Measurements from ENCODE around the gene CPZ. TPM values are rescaled to one million over a fixed set of nuclear protein-coding genes. Genes with fewer than 3 reads are reported as not detected.

The CPZ gene
- total RNA-seq, 2 experiments from 2014 or later = 0.21 to 0.23 TPM

- no peaks in the 10 kb centered on the region for H3K36me3 Mint-ChIP-seq (ENCODE audit: low read depth)
- peaks cover 12% of the 10 kb centered on the region for H3K27me3 Mint-ChIP-seq (ENCODE audit: low read depth)
- H3K9me3 Mint-ChIP-seq (ENCODE audit: insufficient read depth) = no peaks in the 10 kb centered on the region
- peaks cover 6% of the 10 kb centered on the region for H3K4me1 Mint-ChIP-seq (ENCODE audit: low read depth)
- CTCF ChIA-PET = no interaction called here
- DNase-seq = peak; percentile 45
- H3K4me3 Mint-ChIP-seq = no peak overlapping the region
- POLR2A ChIA-PET = no interaction called here
- no peak for ATAC-seq
- H3K27ac Mint-ChIP-seq = no peak overlapping the region
These were observed 1.8 kb downstream of the CPZ start for GRCh38 chr4:8594097-8595038.

- H3K27ac Mint-ChIP-seq = no peak overlapping the region
- ATAC-seq (no peak), DNase-seq (no peak)
- H3K27me3 Mint-ChIP-seq (ENCODE audit: low read depth) = peaks cover 12% of the 10 kb centered on the region
- POLR2A ChIA-PET = no interaction called here
- H3K36me3 Mint-ChIP-seq (ENCODE audit: low read depth) = no peaks in the 10 kb centered on the region
- CTCF ChIA-PET = no interaction called here
- H3K9me3 Mint-ChIP-seq (ENCODE audit: insufficient read depth) = no peaks in the 10 kb centered on the region
- no peak overlapping the region for H3K4me3 Mint-ChIP-seq
- H3K4me1 Mint-ChIP-seq (ENCODE audit: low read depth) = peaks cover 7% of the 10 kb centered on the region
These were observed 2.9 kb downstream of the CPZ start for GRCh38 chr4:8595237-8596087.

GRCh38 chr4:8596891-8597290 is 4.3 kb downstream of the CPZ start:
- H3K4me3 Mint-ChIP-seq = no peak overlapping the region
- H3K4me1 Mint-ChIP-seq (ENCODE audit: low read depth) = peaks cover 7% of the 10 kb centered on the region
- ChIA-PET CTCF (no interaction called here), POLR2A (no interaction called here)
- no peaks in the 10 kb centered on the region for H3K9me3 Mint-ChIP-seq (ENCODE audit: insufficient read depth)
- peaks cover 12% of the 10 kb centered on the region for H3K27me3 Mint-ChIP-seq (ENCODE audit: low read depth)
- H3K36me3 Mint-ChIP-seq (ENCODE audit: low read depth) = no peaks in the 10 kb centered on the region
- no peak for DNase-seq
- no peak overlapping the region for H3K27ac Mint-ChIP-seq
- ATAC-seq = no peak

- peaks cover 12% of the 10 kb centered on the region for H3K27me3 Mint-ChIP-seq (ENCODE audit: low read depth)
- no peak overlapping the region for H3K27ac Mint-ChIP-seq
- ChIA-PET POLR2A (no interaction called here), CTCF (no interaction called here)
- no peaks in the 10 kb centered on the region for H3K36me3 Mint-ChIP-seq (ENCODE audit: low read depth)
- no peak overlapping the region for H3K4me3 Mint-ChIP-seq
- H3K9me3 Mint-ChIP-seq (ENCODE audit: insufficient read depth) = no peaks in the 10 kb centered on the region
- ATAC-seq (no peak), DNase-seq (no peak)
- peaks cover 7% of the 10 kb centered on the region for H3K4me1 Mint-ChIP-seq (ENCODE audit: low read depth)
These were observed 4.8 kb downstream of the CPZ start for GRCh38 chr4:8597319-8597718.

GRCh38 chr4:8597791-8598190 is 5.2 kb downstream of the CPZ start:
- H3K9me3 Mint-ChIP-seq (ENCODE audit: insufficient read depth) = no peaks in the 10 kb centered on the region
- DNase-seq (no peak), ATAC-seq (no peak)
- H3K4me3 Mint-ChIP-seq = no peak overlapping the region
- H3K27me3 Mint-ChIP-seq (ENCODE audit: low read depth) = peaks cover 12% of the 10 kb centered on the region
- no peaks in the 10 kb centered on the region for H3K36me3 Mint-ChIP-seq (ENCODE audit: low read depth)
- ChIA-PET CTCF (no interaction called here), POLR2A (no interaction called here)
- no peak overlapping the region for H3K27ac Mint-ChIP-seq
- H3K4me1 Mint-ChIP-seq (ENCODE audit: low read depth) = peaks cover 7% of the 10 kb centered on the region

- Mint-ChIP-seq H3K27me3 (ENCODE audit: low read depth) (peaks cover 9% of the 10 kb centered on the region), H3K4me1 (ENCODE audit: low read depth) (peaks cover 7% of the 10 kb centered on the region), H3K9me3 (ENCODE audit: insufficient read depth) (no peaks in the 10 kb centered on the region), H3K36me3 (ENCODE audit: low read depth) (no peaks in the 10 kb centered on the region), H3K4me3 (no peak overlapping the region), H3K27ac (peak overlapping the region; percentile 20)
- no peak for DNase-seq
- ChIA-PET CTCF (no interaction called here), POLR2A (no interaction called here)
- ATAC-seq = no peak
These were observed 6.0 kb downstream of the CPZ start for GRCh38 chr4:8598391-8599090.

GRCh38 chr4:8599091-8599460 is 6.5 kb downstream of the CPZ start:
- peaks cover 4% of the 10 kb centered on the region for H3K27me3 Mint-ChIP-seq (ENCODE audit: low read depth)
- no peak overlapping the region for H3K4me3 Mint-ChIP-seq
- ATAC-seq (no peak), DNase-seq (no peak)
- no peaks in the 10 kb centered on the region for H3K36me3 Mint-ChIP-seq (ENCODE audit: low read depth)
- H3K27ac Mint-ChIP-seq = no peak overlapping the region
- no peaks in the 10 kb centered on the region for H3K9me3 Mint-ChIP-seq (ENCODE audit: insufficient read depth)
- POLR2A ChIA-PET = no interaction called here
- CTCF ChIA-PET = no interaction called here
- peaks cover 7% of the 10 kb centered on the region for H3K4me1 Mint-ChIP-seq (ENCODE audit: low read depth)

- Mint-ChIP-seq H3K4me1 (ENCODE audit: low read depth) (peaks cover 7% of the 10 kb centered on the region), H3K27ac (no peak overlapping the region), H3K36me3 (ENCODE audit: low read depth) (no peaks in the 10 kb centered on the region), H3K9me3 (ENCODE audit: insufficient read depth) (no peaks in the 10 kb centered on the region), H3K27me3 (ENCODE audit: low read depth) (no peaks in the 10 kb centered on the region), H3K4me3 (no peak overlapping the region)
- no peak for DNase-seq
- no peak for ATAC-seq
- POLR2A ChIA-PET = no interaction called here
- CTCF ChIA-PET = no interaction called here
These were observed 7.1 kb downstream of the CPZ start for GRCh38 chr4:8599657-8600056.

- peaks cover 7% of the 10 kb centered on the region for H3K4me1 Mint-ChIP-seq (ENCODE audit: low read depth)
- no peaks in the 10 kb centered on the region for H3K36me3 Mint-ChIP-seq (ENCODE audit: low read depth)
- H3K27me3 Mint-ChIP-seq (ENCODE audit: low read depth) = no peaks in the 10 kb centered on the region
- DNase-seq = no peak
- no peak overlapping the region for H3K27ac Mint-ChIP-seq
- H3K9me3 Mint-ChIP-seq (ENCODE audit: insufficient read depth) = no peaks in the 10 kb centered on the region
- CTCF ChIA-PET = no interaction called here
- ATAC-seq = no peak
- no peak overlapping the region for H3K4me3 Mint-ChIP-seq
- POLR2A ChIA-PET = no interaction called here
These were observed 7.7 kb downstream of the CPZ start for GRCh38 chr4:8600266-8600665.

GRCh38 chr4:8600686-8601085 is 8.1 kb downstream of the CPZ start:
- no peaks in the 10 kb centered on the region for H3K36me3 Mint-ChIP-seq (ENCODE audit: low read depth)
- no peaks in the 10 kb centered on the region for H3K27me3 Mint-ChIP-seq (ENCODE audit: low read depth)
- ChIA-PET POLR2A (no interaction called here), CTCF (no interaction called here)
- H3K9me3 Mint-ChIP-seq (ENCODE audit: insufficient read depth) = no peaks in the 10 kb centered on the region
- DNase-seq (no peak), ATAC-seq (no peak)
- H3K27ac Mint-ChIP-seq = no peak overlapping the region
- no peak overlapping the region for H3K4me3 Mint-ChIP-seq
- H3K4me1 Mint-ChIP-seq (ENCODE audit: low read depth) = peaks cover 7% of the 10 kb centered on the region

- Mint-ChIP-seq H3K4me3 (no peak overlapping the region), H3K27me3 (ENCODE audit: low read depth) (no peaks in the 10 kb centered on the region), H3K36me3 (ENCODE audit: low read depth) (no peaks in the 10 kb centered on the region), H3K9me3 (ENCODE audit: insufficient read depth) (no peaks in the 10 kb centered on the region), H3K4me1 (ENCODE audit: low read depth) (peaks cover 7% of the 10 kb centered on the region), H3K27ac (no peak overlapping the region)
- ChIA-PET CTCF (no interaction called here), POLR2A (no interaction called here)
- DNase-seq (no peak), ATAC-seq (no peak)
These were observed 8.5 kb downstream of the CPZ start for GRCh38 chr4:8601086-8601485.

- no peak for ATAC-seq
- POLR2A ChIA-PET = no interaction called here
- Mint-ChIP-seq H3K27me3 (ENCODE audit: low read depth) (no peaks in the 10 kb centered on the region), H3K4me3 (no peak overlapping the region), H3K27ac (no peak overlapping the region), H3K4me1 (ENCODE audit: low read depth) (peaks cover 7% of the 10 kb centered on the region), H3K9me3 (ENCODE audit: insufficient read depth) (no peaks in the 10 kb centered on the region), H3K36me3 (ENCODE audit: low read depth) (no peaks in the 10 kb centered on the region)
- DNase-seq = no peak
- CTCF ChIA-PET = no interaction called here
These were observed 9.0 kb downstream of the CPZ start for GRCh38 chr4:8601556-8601955.

All from activated CD8-positive, alpha-beta T cell treated with anti-CD3 and anti-CD28 coated beads, Interleukin-2, amount 10 ng/mL, durations not matched to agents 7 days and 5 days (primary cell).